ENCODE measurements around the gene ZNF217.
"Not testable (repeated sequence)": the region's sequence is repeated elsewhere in the genome, so short reads cannot be mapped to it uniquely, and the experiment has no call there.

ZNF217 gene

GRCh38 chr20:53562104-53562764 lies 31.4 kb downstream of the ZNF217 start:
- FAIRE-seq = not testable (repeated sequence)

- FAIRE-seq = no peak
Measured at GRCh38 chr20:53561505-53561904, 32.1 kb downstream of the ZNF217 start.

GRCh38 chr20:53559816-53560215 lies 33.8 kb downstream of the ZNF217 start:
- no peak for FAIRE-seq

- no peak for FAIRE-seq
Measured at GRCh38 chr20:53557130-53557529, 36.5 kb downstream of the ZNF217 start.

- no peak for FAIRE-seq
Measured at GRCh38 chr20:53556267-53556897, 37.3 kb downstream of the ZNF217 start.

GRCh38 chr20:53555816-53556215 lies 37.8 kb downstream of the ZNF217 start:
- FAIRE-seq = no peak

GRCh38 chr20:53555081-53555480 lies 38.6 kb downstream of the ZNF217 start:
- no peak for FAIRE-seq

GRCh38 chr20:53552572-53552893 lies 41.1 kb downstream of the ZNF217 start:
- not testable (repeated sequence) for FAIRE-seq

GRCh38 chr20:53551719-53552571 lies 41.7 kb downstream of the ZNF217 start:
- not testable (repeated sequence) for FAIRE-seq

- FAIRE-seq = no peak
Measured at GRCh38 chr20:53550280-53551187, 43.1 kb downstream of the ZNF217 start.

GRCh38 chr20:53547664-53548239 lies 45.9 kb downstream of the ZNF217 start:
- FAIRE-seq = peak; percentile 72

- no peak for FAIRE-seq
Measured at GRCh38 chr20:53539516-53539915, 54.1 kb downstream of the ZNF217 start.

- FAIRE-seq = not testable (repeated sequence)
Measured at GRCh38 chr20:53536382-53536781, 57.3 kb downstream of the ZNF217 start.

GRCh38 chr20:53535878-53536277 lies 57.8 kb downstream of the ZNF217 start:
- no peak for FAIRE-seq

- FAIRE-seq = no peak
Measured at GRCh38 chr20:53534037-53534436, 59.6 kb downstream of the ZNF217 start.

- FAIRE-seq = no peak
Measured at GRCh38 chr20:53533500-53533899, 60.1 kb downstream of the ZNF217 start.

- not testable (repeated sequence) for FAIRE-seq
Measured at GRCh38 chr20:53532654-53533312, 60.9 kb downstream of the ZNF217 start.

- FAIRE-seq = no peak
Measured at GRCh38 chr20:53530440-53530839, 63.2 kb downstream of the ZNF217 start.

- no peak for FAIRE-seq
Measured at GRCh38 chr20:53529658-53530057, 64.0 kb downstream of the ZNF217 start.

- FAIRE-seq = no peak
Measured at GRCh38 chr20:53527196-53527595, 66.4 kb downstream of the ZNF217 start.

GRCh38 chr20:53524589-53525312 lies 68.9 kb downstream of the ZNF217 start:
- FAIRE-seq = no peak
